Peyer's patch (tissue), 4 donors: Measurements from ENCODE around the gene ATRN. TPM values are rescaled to one million over a fixed set of nuclear protein-coding genes. Genes with fewer than 3 reads are reported as not detected.

Experiments
- DNase-seq, 3 donors: peaks; one replicate each; pipeline ENCODE4 v3.0.0-alpha.2; 2017 to 2019
- H3K27ac ChIP-seq, 4 donors: fragments of 200-600 bp; sonication (generic); one replicate each; pipeline ENCODE4 v1.5.1; 2016 to 2019
- H3K27me3 ChIP-seq, 2 donors: fragments of 200-600 bp; sonication (generic); one replicate each; pipeline ENCODE4 v1.5.1; 2019
- H3K36me3 ChIP-seq, 3 donors: fragments of 200-600 bp; sonication (generic); one replicate each; pipeline ENCODE4 v1.5.1; 2016 to 2019
- H3K4me1 ChIP-seq, 4 donors: fragments of 200-600 bp; sonication (generic); one replicate each; pipeline ENCODE4 v1.5.1; 2016 to 2019
- H3K4me3 ChIP-seq, 4 donors: fragments of 200-600 bp; sonication (generic); 1 replicate in 3 of 4; 2 replicates in 1 of 4; pipeline ENCODE4 v1.5.1; 2016 to 2019; ENCODE audit warnings: mild to moderate bottlenecking in 1 of 4
- H3K9me3 ChIP-seq, 4 donors: fragments of 200-600 bp; sonication (generic); one replicate each; pipeline ENCODE4 v1.5.1; 2016 to 2019; ENCODE audit warnings: mild to moderate bottlenecking in 1 of 4
- POLR2A ChIP-seq, 2 donors: fragments of 450-650 bp; IDR thresholded peaks; one replicate each; pipeline ENCODE4 v1.5.1; 2017; ENCODE audit warnings: antibody characterized with exemption in 2 of 2, mild to moderate bottlenecking in 2 of 2, moderate library complexity in 2 of 2
- total RNA-seq, 4 donors: library from RNA; depleted of rRNA; stranded (reverse); fragments of >200 nt; gene quantifications; one replicate each; pipeline ENCODE4 v1.1.0, GENCODE V29; 2016
- TF ChIP-seq, protein P1 (sequence below), 6 experiments: fragments of 450-650 bp in 4 of 6; fragments of 200-600 bp in 2 of 6; sonication (generic) in 1 of 6; IDR thresholded peaks; one replicate each; pipeline ENCODE4 v1.5.1; 2017 to 2019; ENCODE audit warnings: antibody characterized with exemption in 6 of 6, mild to moderate bottlenecking in 3 of 6, moderate library complexity in 1 of 6

ATRN gene
- total RNA-seq, 4 donors from 2014 or later = 14.9 to 99.5 (median 54.9) TPM

DNA sequence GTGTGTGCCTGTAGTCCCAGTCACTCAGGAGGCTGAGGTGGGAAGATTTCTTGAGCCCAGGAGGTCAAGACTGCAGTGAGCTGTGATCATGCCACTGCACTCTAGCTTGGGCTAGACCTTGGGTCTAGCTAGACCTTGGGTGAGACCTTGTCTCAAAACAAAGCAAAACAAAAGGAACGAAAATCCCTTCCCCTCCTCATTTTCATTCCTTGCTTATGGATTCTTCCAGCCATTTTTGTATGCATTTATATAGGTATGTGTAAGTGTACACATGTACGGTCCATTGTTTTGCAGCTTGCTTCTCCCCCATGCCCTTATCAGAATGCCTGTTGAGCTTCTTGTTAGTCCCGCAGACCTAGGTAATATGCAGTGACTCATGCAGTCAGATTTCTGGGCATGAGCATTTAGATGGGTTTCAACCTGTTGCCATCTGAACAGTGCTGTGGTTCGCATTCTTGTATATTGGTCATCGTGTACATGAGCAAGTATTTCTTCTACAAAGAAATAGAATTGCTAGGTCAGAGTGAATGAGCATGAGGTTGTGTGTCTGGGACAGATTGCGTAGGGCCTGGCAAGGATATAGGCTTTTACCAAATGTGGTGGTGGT is 73.2 kb downstream of the ATRN start:
- DNase-seq = no peak
- Histone ChIP-seq H3K27ac (no peak overlapping the region), H3K27me3 (no peaks in the 10 kb centered on the region), H3K36me3 (peaks cover 0 to 45% (median 0%) of the 10 kb centered on the region in 3 donors), H3K9me3 (no peaks in the 10 kb centered on the region), H3K4me3 (no peak overlapping the region), H3K4me1 (no peaks in the 10 kb centered on the region)
- no peak for TF ChIP-seq POLR2A (IDR thresholded peaks at IDR 0.05)
- TF ChIP-seq, protein P1, sequence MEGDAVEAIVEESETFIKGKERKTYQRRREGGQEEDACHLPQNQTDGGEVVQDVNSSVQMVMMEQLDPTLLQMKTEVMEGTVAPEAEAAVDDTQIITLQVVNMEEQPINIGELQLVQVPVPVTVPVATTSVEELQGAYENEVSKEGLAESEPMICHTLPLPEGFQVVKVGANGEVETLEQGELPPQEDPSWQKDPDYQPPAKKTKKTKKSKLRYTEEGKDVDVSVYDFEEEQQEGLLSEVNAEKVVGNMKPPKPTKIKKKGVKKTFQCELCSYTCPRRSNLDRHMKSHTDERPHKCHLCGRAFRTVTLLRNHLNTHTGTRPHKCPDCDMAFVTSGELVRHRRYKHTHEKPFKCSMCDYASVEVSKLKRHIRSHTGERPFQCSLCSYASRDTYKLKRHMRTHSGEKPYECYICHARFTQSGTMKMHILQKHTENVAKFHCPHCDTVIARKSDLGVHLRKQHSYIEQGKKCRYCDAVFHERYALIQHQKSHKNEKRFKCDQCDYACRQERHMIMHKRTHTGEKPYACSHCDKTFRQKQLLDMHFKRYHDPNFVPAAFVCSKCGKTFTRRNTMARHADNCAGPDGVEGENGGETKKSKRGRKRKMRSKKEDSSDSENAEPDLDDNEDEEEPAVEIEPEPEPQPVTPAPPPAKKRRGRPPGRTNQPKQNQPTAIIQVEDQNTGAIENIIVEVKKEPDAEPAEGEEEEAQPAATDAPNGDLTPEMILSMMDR (IDR thresholded peaks at IDR 0.05) = no peak

DNA sequence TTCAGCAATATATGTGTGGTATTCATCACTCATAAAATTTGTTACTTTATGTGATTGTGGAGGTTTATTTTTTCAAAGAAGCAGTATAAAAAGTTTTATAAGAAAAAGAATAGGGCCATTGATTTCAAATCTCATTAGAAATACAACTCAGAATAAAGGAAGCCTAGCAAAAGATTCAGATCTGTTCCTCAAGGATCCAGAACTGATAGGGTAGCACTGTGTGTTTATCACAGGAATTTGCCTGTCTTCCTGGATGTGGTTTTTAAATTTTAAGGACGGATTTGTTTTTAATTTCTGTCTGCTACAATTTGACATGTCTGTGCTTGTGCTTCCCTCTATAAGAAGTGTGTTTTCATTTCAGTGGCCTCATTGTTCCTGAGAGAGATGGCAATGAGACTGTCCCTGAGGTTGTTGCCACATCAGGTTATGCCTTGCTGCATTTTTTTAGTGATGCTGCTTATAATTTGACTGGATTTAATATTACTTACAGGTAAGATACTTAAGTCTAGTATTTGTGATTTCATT is 74.6 kb downstream of the ATRN start:
- Histone ChIP-seq H3K27ac (no peak overlapping the region), H3K4me1 (no peaks in the 10 kb centered on the region)

DNA sequence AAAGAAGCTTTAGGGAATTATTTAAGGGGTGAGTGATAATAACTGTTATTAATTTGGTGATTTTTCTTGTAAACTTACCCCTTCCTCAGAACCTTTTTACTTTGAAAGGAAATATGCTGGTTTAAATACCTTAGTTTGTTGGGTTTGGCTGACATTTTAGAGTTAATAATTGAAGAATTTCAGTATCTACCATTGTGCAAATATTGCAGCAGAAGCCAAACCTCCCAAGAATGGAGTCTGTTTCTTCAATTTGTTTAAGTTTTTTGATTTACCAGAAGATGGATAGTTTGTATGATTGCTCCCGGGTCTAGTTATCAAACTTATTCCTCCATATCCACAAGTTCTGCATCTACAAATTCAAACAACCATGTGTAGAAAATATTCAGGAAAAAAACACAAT is 77.1 kb downstream of the ATRN start:
- Histone ChIP-seq H3K4me1 (no peaks in the 10 kb centered on the region), H3K27me3 (no peaks in the 10 kb centered on the region), H3K36me3 (peaks cover 0 to 58% (median 0%) of the 10 kb centered on the region in 3 donors), H3K4me3 (no peak overlapping the region), H3K9me3 (no peaks in the 10 kb centered on the region), H3K27ac (no peak overlapping the region)
- TF ChIP-seq POLR2A (IDR thresholded peaks at IDR 0.05) = no peak
- TF ChIP-seq, protein P1 (IDR thresholded peaks at IDR 0.05) = no peak
- no peak for DNase-seq

More for the DNA sequence above, 74.6 kb downstream of the ATRN start:
- Histone ChIP-seq H3K9me3 (no peaks in the 10 kb centered on the region), H3K36me3 (peaks cover 0 to 59% (median 0%) of the 10 kb centered on the region in 3 donors), H3K4me3 (no peak overlapping the region), H3K27me3 (no peaks in the 10 kb centered on the region)
- TF ChIP-seq, protein P1 (IDR thresholded peaks at IDR 0.05) = no peak
- TF ChIP-seq POLR2A (IDR thresholded peaks at IDR 0.05) = no peak
- no peak for DNase-seq

DNA sequence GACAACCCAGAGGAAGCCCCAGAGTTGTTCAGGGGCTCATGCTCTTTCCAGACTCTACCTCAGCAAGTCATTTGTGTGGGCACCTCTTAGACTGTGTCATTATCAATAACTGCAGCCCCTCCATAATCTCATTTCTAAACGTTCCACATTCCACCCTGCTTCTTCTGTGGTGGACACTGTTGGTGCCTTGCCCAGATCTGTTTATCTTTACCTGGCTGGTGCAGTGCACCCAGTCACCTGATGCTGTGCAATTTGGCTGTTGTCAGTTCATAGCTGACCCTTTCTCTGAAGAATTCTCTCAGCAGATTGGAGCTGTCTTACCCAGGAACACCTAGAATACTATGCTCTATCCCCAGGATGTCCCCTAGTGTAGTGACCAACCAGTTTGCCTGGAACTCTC is 80.0 kb downstream of the ATRN start:
- Histone ChIP-seq H3K27me3 (no peaks in the 10 kb centered on the region), H3K4me3 (no peak overlapping the region), H3K27ac (no peak overlapping the region), H3K36me3 (peaks cover 0 to 65% (median 0%) of the 10 kb centered on the region in 3 donors), H3K4me1 (no peaks in the 10 kb centered on the region), H3K9me3 (no peaks in the 10 kb centered on the region)
- TF ChIP-seq, protein P1 (IDR thresholded peaks at IDR 0.05) = no peak
- TF ChIP-seq POLR2A (IDR thresholded peaks at IDR 0.05) = no peak
- DNase-seq = no peak

DNA sequence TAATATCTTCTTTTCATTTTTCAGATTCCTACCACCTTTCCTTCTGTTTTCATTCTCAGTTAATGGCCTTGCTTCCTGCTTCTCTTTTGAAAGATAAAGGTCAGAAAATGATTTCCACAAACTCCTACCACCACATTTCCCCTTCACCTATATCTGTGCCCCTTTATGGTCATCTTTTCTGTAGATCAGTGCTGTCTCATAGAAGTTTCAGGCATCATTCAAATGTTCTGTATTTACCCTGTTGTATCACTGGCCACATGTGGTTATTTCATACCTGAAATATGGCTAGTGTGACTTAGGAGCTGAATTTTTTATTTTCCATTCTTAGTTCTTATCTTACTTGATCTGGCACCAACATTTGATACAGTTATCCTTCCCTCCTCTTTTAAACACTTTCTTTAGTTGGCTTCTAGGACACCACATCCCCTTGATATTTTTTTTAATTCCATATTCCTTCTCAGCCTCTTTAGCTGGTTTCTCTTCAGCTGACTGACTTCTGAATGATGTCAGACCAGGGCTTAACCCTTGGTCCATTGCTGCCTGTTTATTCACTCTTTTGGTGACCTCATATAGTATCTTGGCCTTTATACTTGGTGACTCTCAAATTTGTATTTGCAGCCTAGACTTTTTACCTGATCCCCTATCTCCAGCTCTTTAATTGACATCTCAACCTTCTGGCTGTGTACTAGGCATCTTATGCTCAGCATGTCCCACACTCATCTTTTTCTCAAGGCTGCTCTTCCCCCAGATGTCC is 81.0 kb downstream of the ATRN start:
- DNase-seq = no peak
- no peaks in the 10 kb centered on the region for H3K4me1 ChIP-seq
- peaks cover 0 to 54% (median 0%) of the 10 kb centered on the region in 3 donors for H3K36me3 ChIP-seq
- no peaks in the 10 kb centered on the region for H3K27me3 ChIP-seq
- H3K27ac ChIP-seq = no peak overlapping the region
- no peak overlapping the region for H3K4me3 ChIP-seq
- H3K9me3 ChIP-seq = no peaks in the 10 kb centered on the region
- no peak for TF ChIP-seq POLR2A (IDR thresholded peaks at IDR 0.05)
- TF ChIP-seq, protein P1 (IDR thresholded peaks at IDR 0.05) = no peak
